KOPT-K1 (cell line): ENCODE data around the gene CLDN5.

Experiments
- H3K27ac ChIP-seq: fragments of 200-600 bp; sonication (generic); 2 replicates; pipeline ENCODE4 v1.5.1; 2016; ENCODE audit warnings: antibody characterized with exemption, mild to moderate bottlenecking, low read depth, low read length; ENCODE audit not compliant: poor library complexity, severe bottlenecking
- H3K36me3 ChIP-seq: fragments of 200-600 bp; sonication (generic); 2 replicates; pipeline ENCODE4 v1.5.1; 2017; ENCODE audit warnings: antibody characterized with exemption, mild to moderate bottlenecking, low read length, moderate library complexity; ENCODE audit not compliant: insufficient read depth
- H3K9me3 ChIP-seq: fragments of 200-600 bp; sonication (generic); 2 replicates; pipeline ENCODE4 v1.5.1; 2017; ENCODE audit warnings: antibody characterized with exemption, low read length, mild to moderate bottlenecking; ENCODE audit not compliant: insufficient read depth, poor library complexity, severe bottlenecking

The CLDN5 gene

GRCh38 chr22:19477321-19478044 is 46.7 kb downstream of the CLDN5 start:
- Histone ChIP-seq H3K27ac (peak overlapping the region; percentile 94), H3K36me3 (peaks cover 50% of the 10 kb centered on the region), H3K9me3 (no peaks in the 10 kb centered on the region)

DNA sequence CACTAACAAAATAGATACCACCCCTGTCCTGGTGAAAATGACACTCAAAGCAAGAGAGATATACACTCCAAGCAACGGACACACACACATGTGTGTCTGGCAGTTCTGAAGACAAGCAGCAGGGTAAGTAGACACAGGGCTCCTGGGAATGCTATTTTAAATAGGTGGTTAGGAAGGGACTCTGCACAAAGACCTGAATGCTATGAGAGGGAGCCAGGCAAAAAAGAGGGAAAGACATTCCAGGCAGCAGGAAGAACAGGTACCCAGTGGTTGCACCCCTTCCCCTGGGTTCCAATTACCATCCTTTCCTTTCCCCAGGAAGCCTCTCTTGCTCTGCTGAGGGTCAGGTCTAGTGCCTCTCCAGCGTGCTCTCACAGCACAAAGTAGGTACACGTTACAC is 48.2 kb downstream of the CLDN5 start:
- Histone ChIP-seq H3K9me3 (no peaks in the 10 kb centered on the region), H3K27ac (no peak overlapping the region), H3K36me3 (peaks cover 52% of the 10 kb centered on the region)

DNA sequence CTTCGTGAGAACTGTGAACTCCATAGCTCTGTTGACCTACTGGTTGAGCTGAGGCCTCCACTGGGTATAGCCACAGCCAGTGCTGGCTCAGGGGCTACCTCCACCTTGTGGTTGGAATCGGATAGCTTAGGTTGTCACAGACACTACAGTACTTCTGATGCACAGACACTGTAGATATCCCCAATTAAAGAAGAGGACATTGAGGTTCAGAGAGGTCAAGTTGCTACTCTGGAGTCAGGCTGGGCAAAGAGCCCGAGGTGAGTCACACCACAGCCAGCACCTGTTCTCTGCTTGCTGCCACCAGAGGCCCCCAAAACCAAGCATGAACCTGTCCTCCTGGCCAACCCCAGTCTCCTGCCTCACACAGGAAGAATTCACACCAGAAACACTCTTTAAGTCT is 50.6 kb downstream of the CLDN5 start:
- Histone ChIP-seq H3K36me3 (peaks cover 77% of the 10 kb centered on the region), H3K27ac (no peak overlapping the region), H3K9me3 (no peaks in the 10 kb centered on the region)
